NT2/D1 (cell line): ENCODE measurements around the gene SGPL1.

Experiments
- YY1 ChIP-seq: IDR thresholded peaks from 2 replicates; pipeline ENCODE4 v1.6.1; 2011; ENCODE audit not compliant: insufficient read length, insufficient read depth
- ZNF274 ChIP-seq: IDR thresholded peaks from 2 replicates; pipeline ENCODE4 v1.6.1; 2011; ENCODE audit warnings: mild to moderate bottlenecking, low read depth, low read length

GRCh38 chr10:70856454-70856853 lies 40.7 kb downstream of the SGPL1 start:
- TF ChIP-seq ZNF274 (no peak), YY1 (no peak)
